ELF-1 (cell line): ENCODE results near the gene FUBP1.
A peak's percentile ranks its signal among the peaks of the same experiment; 100 is the strongest.
"Not testable (repeated sequence)": the region's sequence is repeated elsewhere in the genome, so short reads cannot be mapped to it uniquely, and the experiment has no call there.

Experiments used
- DNase-seq: peaks from one replicate; pipeline ENCODE4 v3.0.0-alpha.2; 2016; ENCODE audit warnings: low read depth, low spot score

The FUBP1 gene

DNA sequence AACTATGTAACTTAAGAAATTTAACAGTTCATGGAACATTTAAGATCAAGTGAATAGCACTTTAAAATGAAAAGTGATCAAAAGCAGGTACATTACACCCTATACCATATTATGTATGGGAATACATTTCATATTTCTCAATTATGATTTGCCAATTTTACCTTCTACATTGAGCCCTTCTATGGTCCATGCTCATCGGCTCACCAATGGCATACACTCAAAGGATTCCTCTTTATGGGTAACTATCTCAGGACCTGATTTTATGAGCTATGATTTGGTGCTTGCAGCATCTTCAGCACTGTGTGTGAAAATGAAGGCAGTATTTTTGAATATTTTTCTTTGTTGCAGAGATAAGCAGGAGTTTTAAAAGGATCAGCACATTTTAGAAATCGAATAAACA lies 33.5 kb downstream of the FUBP1 start:
- DNase-seq = no peak

DNA sequence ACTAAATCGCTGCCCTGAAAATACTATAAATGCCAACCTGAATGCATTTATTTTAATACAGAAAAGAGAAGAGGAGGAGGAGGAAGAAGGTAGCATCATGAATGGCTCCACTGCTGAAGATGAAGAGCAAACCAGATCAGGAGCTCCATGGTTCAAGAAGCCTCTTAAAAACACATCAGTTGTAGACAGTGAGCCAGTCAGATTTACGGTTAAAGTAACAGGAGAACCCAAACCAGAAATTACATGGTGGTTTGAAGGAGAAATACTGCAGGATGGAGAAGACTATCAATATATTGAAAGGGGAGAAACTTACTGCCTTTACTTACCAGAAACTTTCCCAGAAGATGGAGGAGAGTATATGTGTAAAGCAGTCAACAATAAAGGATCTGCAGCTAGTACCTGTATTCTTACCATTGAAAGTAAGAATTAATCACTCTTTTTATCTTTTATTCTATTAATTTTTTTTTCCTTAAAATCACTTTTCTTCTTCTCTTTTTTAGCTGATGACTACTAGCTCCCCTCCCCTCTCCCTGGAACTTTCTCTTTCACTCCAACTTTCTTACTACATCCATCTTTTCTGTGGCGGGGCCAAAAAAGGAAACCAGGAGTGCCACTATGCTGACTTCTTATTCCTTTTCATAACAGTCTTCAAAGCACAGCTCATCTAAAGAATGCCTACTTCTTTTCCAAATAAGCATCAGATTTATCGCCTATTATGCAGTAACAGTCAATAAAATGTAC lies 36.3 kb downstream of the FUBP1 start:
- DNase-seq = no peak

DNA sequence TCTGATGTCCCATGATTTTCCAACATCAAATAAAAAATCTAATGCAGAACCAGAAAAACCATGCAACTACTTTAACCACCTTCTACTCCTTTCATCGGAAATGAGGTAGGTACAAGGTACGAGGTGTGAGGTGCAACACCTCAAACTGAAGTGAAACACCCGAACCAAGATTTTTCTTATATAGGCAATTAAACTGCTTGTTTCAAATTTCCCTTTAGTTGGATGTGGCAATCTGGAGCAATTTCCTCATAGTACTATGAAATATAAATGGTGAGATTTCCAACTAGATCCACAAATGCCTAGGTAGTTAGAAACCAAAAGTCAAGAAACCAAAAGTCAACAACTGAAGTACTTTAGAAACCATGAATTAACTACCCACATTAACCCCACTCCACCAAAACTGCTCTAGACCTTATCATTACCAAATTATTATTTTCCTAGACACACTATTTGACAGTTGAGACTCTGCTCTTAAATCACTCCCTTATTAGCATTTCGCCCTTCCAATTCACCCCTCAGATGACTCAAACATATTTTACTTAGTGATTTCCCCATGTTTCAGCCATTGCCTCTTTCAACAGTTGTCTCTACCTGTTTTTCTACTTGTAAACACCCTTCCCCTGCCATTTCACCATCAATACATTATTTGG lies 37.8 kb downstream of the FUBP1 start:
- DNase-seq = no peak

DNA sequence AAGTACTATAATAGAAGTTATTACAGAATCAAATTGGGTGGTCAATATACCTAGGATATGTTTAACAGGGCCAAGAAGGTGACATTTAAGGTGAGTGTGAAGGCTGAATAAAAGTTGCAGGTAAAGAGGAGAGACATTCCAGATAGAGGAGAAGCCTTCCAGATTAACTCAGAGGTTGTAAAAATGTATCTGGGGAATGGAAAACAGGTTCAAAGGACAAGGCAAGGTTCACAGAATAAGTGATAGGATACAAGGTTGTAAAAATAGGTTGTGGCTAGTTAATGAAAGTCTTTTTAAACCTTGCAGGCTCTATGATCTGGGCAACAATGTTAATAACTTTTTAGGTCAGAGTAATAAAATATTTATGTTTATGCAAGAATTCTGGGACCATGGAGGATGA lies 40.2 kb downstream of the FUBP1 start:
- DNase-seq = no peak

DNA sequence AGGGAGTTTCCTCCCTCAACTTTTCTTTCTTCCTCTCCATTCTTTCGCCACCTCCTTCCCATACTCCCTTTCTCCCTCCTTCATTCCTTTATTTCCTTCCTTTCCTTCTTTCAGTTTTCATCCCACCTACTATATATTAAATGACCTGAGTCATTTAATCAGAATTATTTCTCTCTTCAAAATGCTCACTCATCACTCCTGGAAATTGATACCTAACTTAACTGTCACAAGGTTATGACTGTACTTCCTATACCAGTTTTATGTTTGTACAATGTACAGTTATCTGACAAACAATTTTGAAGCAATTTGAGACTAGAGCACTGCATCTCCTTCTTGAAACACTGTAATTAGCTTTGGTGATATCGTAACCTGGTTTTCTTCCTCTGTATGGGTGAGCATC lies 49.1 kb downstream of the FUBP1 start:
- no peak for DNase-seq

DNA sequence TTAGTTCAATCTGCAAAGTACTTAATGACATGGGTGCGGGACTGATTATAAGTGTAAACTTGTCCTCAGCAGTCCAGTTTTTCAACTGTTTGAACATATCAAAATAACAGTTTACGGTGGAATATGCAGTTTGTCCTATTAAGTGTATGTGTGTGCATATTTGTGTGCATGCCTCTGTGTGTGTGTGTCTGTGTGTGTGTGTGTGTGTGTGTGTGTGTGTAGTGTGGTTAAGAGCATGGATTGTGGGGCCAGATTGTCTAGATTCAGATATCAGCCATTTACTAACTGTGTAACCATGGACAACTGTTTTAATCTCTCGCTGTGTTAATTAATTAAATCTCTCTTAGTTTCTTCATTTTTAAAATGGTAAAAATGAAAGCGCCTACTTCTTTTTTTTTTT lies 51.5 kb downstream of the FUBP1 start:
- no peak for DNase-seq

DNA sequence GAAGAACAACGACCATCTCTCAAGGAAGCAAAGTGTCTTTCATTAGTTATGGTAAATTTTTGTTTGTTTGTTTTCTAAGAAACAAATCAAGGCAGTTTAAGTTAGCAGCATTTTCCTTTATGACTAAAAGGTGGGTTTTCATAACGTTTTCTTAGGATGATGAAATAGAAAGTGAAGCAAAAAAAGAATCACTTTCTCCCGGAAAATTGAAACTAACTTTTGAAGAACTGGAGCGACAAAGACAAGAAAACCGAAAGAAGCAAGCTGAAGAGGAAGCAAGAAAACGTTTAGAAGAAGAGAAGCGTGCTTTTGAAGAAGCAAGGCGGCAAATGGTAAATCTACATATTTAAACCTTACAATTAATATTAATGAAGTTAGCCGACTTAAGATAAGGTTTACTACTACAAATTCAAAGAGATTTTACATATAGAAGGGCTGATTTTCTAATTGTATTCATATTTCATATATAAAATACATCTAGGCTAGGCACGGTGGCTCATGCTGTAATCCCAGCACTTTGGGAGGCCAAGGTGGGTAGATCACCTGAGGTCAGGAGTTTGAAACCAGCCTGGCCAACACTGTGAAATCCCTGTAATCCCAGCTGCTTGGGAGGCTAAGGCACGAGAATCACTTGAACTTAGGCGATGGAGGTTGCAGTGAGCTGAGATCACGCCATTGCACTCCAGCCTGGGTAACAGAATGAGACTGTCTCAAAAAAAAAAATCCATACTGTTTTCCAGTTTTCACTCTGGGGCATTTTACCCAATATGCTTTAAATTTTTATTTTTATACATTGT lies 52.1 kb downstream of the FUBP1 start:
- DNase-seq = no peak

DNA sequence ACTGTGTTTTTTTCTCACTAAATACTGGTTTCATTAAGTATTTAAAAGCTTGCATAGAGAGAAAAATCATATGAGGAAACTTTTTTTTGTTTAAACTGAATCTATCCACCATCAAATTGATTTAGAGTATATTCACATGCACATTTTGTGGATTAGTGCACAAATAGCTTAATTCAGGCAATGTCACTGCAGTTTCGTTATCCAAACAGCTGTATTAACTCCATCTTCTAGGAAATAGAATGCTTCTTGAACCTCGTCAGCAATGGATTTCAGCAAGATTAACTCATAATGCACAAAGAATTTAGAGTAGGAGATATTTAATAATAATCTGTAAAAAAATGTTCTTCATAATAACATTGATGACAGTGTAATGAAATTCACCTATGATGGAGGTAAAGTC lies 52.9 kb downstream of the FUBP1 start:
- no peak for DNase-seq

DNA sequence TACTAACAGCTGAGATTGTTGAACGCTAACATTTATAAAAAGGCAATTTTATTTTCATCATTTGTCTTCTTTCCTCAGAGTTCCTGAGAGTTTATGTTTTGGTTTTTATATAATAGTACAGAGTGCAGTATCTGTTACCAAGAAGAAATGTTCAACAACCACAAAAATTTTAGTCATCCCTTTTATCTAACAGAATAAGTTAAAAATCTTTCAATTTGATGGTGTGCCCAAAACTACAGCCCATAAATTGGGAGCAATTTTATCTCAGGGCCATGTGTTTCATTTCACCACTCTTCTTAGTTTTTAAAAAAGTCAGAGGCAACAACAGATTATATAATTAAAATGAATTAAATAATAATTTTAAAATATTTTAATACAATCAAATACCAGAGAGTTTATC lies 53.4 kb downstream of the FUBP1 start:
- no peak for DNase-seq

DNA sequence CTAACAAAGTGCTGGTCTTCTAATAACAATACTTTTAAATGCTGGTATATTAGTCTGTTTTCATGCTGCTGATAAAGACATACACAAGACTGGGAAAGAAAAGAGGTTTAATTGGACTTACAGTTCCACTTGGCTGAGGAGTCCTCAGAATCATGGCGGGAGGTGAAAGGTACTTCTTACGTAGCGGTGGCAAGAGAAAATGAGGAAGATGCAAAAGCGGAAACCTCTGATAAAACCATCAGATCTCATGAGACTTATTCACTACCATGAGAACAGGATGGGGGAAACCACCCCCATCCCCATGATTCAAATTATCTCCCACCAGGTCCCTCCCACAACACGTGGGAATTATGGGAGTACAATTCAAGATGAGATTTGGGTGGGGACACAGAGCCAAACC lies 60.0 kb downstream of the FUBP1 start:
- DNase-seq = not testable (repeated sequence)

DNA sequence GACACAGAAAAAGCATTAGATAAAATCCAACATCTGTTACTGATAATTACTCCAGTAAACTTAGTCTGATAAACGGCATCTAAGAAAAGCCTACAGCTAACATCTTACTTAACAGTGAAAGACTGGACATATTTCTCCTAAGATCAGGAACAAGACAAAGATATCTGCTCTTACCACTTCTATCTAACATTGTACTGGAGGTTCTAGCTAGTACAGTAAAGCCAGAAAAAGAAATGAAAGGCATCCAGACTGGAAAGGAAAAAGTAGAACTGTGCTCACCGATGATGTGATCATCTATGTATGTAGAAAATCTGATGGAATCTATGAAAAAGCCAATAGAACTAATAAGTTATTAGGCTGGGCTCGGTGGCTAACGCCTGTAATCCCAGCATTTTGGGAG lies 68.8 kb downstream of the FUBP1 start:
- no peak for DNase-seq

DNA sequence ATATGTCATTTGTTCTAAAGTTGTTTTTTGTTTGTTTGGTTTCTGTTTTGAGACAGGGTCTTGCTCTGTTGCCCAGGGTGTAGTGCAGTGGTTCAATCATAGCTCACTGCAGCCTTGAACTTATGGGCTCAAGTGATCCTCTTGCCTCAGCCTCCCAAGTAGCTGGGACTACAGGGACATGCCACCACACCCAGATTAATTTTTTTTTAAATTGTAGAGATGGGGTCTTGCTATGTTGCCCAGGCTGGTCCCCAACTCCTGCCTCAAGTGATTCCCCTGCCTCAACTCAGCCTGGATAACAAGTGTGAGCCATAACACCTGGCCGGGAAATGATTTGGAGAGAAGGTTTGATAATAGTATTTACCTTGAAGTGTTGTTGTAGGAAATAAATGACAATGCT lies 72.2 kb downstream of the FUBP1 start:
- no peak for DNase-seq

DNA sequence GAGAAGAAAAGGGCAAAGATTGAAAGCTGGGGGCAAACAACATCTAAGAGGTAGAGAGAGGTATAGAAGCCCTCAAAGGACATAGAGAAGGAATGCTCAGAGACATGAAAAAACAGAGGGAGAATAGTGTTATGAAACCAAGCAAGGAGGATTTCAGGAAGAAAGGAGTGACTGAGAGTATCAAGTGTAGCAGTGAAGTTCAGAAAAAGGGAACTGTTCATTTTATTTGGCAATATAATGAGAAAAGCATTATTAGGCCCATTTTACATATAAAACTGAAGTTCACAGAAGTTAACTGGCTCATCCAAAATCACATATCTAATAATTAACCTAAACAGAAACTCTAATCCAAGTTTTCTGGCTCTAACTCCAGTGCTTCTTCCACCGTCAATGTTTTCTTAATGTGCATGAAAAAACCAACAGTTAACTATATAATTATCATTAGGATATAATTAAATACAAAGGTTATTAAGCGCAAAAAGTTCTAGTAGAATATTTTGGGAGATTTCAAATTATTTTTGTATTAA lies 72.8 kb downstream of the FUBP1 start:
- no peak for DNase-seq

DNA sequence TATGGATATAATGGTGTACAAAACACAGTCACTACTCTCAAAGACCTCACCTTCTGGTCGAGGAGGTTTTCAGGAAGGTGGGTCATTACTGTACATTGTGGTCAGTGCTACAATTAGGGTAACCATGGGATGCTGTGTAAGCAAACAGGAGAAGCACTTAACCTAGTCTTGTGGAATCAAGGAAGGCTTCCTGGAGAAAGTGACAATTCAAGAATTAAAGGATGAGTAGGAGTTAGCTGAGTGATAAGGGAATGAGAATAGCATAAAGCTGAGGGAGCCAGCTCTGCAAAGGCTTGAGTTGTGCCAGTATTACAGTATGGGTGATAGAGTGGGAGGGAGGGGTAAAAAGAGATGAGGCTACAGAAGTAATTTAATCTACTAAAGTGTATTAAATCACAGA lies 73.3 kb downstream of the FUBP1 start:
- no peak for DNase-seq

DNA sequence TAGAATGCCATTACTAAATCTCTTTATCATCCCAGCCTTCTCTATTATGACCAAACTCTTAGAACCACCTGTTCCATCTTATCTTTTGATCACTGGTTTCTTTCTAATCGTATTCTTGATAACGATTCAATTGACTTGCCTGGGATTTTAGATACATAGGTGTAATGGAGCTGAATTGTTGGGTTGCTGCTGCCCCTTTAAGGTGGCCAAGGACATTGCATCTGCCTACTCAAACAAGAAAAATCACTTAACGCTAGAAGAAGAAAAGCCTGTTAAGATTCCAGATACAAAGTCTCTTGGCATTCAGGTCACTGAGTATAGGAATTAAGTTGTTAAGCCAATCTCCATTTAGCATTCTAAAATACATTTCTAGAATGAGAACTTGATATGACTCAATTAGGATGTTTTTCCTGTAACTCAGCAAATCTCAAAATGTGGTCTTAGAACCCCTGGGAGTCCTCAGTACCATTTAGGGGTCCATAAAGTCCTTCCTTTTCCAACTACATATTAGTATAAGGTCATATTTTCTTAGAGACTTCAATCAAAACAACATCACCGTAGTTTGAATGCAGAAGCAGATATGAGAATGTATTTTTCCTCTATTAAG lies 78.1 kb downstream of the FUBP1 start:
- peak; percentile 62 for DNase-seq

DNA sequence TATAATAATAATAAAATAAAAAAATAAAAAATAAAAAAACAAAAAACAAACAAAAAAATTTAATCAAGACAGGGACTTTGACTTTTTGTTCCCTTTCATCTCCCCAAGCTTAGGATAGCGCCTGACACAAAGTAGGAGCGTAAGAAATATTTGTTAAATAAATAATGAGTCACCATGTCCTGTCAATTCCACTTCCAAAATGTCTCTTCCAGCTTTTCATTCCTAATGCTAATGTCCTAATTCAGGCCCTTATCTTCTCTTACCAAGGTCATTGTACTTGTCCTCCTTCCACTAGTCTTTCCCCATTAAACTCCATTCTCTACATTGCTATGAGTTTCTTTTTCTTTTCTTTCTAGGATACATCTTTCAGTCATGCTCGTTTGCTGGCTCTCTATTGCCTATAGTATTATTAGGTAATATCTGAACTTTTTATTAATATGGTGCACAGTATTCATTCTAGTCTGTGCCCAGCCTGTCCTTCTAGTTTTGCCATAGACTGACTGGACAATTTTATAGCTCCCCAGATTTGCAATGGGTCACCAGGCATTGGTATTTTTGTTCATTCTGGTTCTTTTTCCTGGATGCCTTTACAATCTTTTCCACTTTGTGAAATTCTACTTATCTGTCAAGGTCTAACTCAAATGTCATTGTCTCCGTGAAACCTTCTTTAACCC lies 79.1 kb downstream of the FUBP1 start:
- no peak for DNase-seq
